ENCODE results near the gene ATP8B3.

ATP8B3 gene

GRCh38 chr19:1744822-1745563, 67.1 kb downstream of the ATP8B3 start:
- DNase-seq (ENCODE audit: low spot score) = no peak

- DNase-seq (ENCODE audit: low spot score) = no peak
These were observed 67.9 kb downstream of the ATP8B3 start for GRCh38 chr19:1744133-1744665.

GRCh38 chr19:1742989-1743696, 68.9 kb downstream of the ATP8B3 start:
- no peak for DNase-seq (ENCODE audit: low spot score)

GRCh38 chr19:1739960-1740629, 72.0 kb downstream of the ATP8B3 start:
- no peak for DNase-seq (ENCODE audit: low spot score)

GRCh38 chr19:1736927-1737326, 75.1 kb downstream of the ATP8B3 start:
- no peak for DNase-seq (ENCODE audit: low spot score)

GRCh38 chr19:1736280-1736679, 75.8 kb downstream of the ATP8B3 start:
- DNase-seq (ENCODE audit: low spot score) = no peak

- no peak for DNase-seq (ENCODE audit: low spot score)
These were observed 77.6 kb downstream of the ATP8B3 start for GRCh38 chr19:1734321-1734966.
